ENCODE results near the gene CERS5.

CERS5 gene

DNA sequence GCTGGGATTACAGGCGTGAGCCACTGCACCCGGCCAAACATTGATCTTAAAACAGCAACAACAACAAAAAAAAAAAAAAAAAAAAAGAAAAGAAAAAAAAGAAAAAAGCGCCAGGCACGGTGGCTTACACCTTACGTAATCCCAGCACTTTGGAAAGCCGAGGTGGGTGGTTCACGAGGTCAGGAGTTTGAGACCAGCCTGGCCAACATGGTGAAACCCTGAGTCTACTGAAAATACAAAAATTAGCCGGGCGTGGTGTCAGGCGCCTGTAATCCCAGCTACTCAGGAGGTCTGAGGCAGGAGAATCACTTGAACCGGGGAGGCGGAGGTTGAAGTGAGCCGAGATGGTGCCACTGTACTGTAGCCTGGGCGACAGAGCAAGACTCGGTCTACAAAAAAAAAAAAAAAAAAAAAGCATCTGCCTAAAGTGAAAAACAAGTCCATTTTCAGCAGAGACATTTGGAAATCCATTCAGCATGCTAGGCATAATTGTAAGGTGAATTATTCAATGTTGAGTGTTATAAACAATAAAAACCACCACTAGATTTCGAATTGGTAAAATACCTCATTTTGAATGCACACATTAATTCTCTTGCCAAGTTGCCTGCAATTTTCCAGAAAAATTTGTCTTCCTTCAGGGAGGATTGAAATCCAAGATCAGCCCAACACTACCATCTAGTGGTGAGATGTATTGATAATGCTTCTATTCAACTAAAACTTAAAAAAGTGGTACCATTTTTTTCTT lies 8.0 kb upstream of the CERS5 start:
- peak; percentile 39 for DNase-seq (ENCODE audit: extremely low spot score)
- ChIA-PET POLR2A (no interaction called here), CTCF (interaction anchor here (0.6 to 10.6 kb wide), 53 partner anchors 8 to 210 kb away, joined by 3 to 91 read pairs (median 5); partner anchors contain the start of genes CERS5, COX14 and SMARCD1)
- peak; percentile 38 for TF ChIP-seq CTCF (IDR thresholded peaks at IDR 0.05; ENCODE audit: control extremely low read depth, extremely low read depth, low read depth, missing control alignments)

GRCh38 chr12:50166799-50167048 lies 445 bp downstream of the CERS5 start:
- CTCF ChIA-PET: interaction anchor here (0.8 to 3.9 kb wide), 15 partner anchors 9 to 199 kb away, joined by 3 to 37 read pairs (median 5); partner anchors contain the start of genes COX14 and SMARCD1
- no peak for TF ChIP-seq CTCF (IDR thresholded peaks at IDR 0.05; ENCODE audit: control extremely low read depth, extremely low read depth, low read depth, missing control alignments)
- POLR2A ChIA-PET: interaction anchor here (0.5 to 1.8 kb wide), 4 partner anchors 55 to 932 kb away, joined by 3 to 6 read pairs (median 4); partner anchors contain the start of genes COX14 and CSRNP2
- no peak for DNase-seq (ENCODE audit: extremely low spot score)

DNA sequence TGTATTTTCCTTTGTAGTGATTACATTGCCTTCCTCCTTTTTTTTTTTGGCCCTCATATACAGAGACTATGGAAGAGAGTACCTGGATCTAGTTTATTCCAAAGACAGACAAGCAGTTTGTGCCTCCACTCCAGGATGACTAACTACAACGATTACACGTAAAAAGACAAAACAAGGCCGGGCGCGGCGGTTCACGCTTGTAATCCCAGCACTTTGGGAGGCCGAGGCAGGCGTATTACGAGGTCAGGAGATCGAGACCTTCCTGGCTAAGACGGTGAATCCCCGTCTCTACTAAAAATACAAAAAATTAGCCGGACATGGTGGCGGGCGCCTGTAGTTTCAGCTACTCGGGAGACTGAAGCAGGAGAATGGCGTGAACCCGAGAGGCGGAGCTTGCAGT lies 2.2 kb downstream of the CERS5 start:
- ChIA-PET CTCF (interaction anchor here (1.6 to 3.9 kb wide), 4 partner anchors 11 to 126 kb away, joined by 3 to 37 read pairs (median 14); partner anchors contain the start of gene COX14), POLR2A (no interaction called here)
- no peak for DNase-seq (ENCODE audit: extremely low spot score)
- TF ChIP-seq CTCF (IDR thresholded peaks at IDR 0.05; ENCODE audit: control extremely low read depth, extremely low read depth, low read depth, missing control alignments): no peak

GRCh38 chr12:50162230-50162629 lies 4.9 kb downstream of the CERS5 start:
- no peak for TF ChIP-seq CTCF (IDR thresholded peaks at IDR 0.05; ENCODE audit: control extremely low read depth, extremely low read depth, low read depth, missing control alignments)
- ChIA-PET CTCF (interaction anchor here (0.7 to 3.6 kb wide), 5 partner anchors 30 to 92 kb away, joined by 3 to 22 read pairs (median 8); partner anchors contain the start of gene COX14), POLR2A (no interaction called here)
- no peak for DNase-seq (ENCODE audit: extremely low spot score)

DNA sequence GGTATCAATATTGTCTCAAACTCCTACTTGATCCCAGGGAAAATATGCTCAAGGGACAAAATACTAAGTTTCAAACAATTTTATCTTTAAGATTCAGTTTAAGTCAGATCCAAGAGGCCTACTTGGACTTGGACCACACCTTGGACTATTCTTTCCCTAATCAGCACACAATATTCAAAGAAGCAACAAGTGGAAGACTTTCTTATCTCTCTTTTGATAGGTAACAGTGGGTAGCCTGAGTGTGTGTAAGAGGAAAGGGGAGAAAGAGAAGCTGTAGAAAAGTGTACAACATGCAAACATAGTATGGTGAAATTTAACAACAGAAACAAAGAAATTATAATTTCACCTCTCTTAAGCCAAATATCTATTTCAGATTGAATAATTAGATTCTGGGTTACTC lies 6.5 kb downstream of the CERS5 start:
- POLR2A ChIA-PET: interaction anchor here (0.9 kb wide), 1 partner anchor 48 kb away, joined by 3 read pairs; the partner anchor contains the start of gene COX14
- CTCF ChIA-PET: interaction anchor here (1.0 to 3.0 kb wide), 4 partner anchors 15 to 121 kb away, joined by 3 to 11 read pairs (median 6); no protein-coding TSS in a partner anchor
- no peak for DNase-seq (ENCODE audit: extremely low spot score)
- no peak for TF ChIP-seq CTCF (IDR thresholded peaks at IDR 0.05; ENCODE audit: control extremely low read depth, extremely low read depth, low read depth, missing control alignments)

DNA sequence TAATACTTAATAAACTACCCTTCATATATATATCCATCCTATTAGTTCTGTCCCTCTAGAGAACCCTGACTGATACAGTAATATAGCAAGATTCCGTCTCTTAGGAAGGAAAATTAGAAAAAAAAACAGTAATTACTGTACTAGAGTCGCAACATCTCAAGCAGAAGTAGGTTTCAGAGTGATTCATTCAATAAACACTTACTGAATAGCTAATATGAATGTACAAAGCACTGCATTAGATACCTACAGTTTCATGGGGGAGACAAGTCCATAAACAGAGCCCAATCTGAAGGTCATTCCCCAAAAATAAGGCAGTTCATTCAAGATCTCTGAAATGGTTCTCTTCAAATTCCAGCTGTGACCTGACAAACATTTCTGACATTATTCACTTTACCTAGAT lies 9.9 kb downstream of the CERS5 start:
- POLR2A ChIA-PET: no interaction called here
- CTCF ChIA-PET: interaction anchor here (0.9 to 2.8 kb wide), 7 partner anchors 9 to 190 kb away, joined by 3 to 17 read pairs (median 5); partner anchors contain the start of genes CERS5, COX14 and SMARCD1

More for the DNA sequence above, 9.9 kb downstream of the CERS5 start:
- no peak for DNase-seq (ENCODE audit: extremely low spot score)
- no peak for TF ChIP-seq CTCF (IDR thresholded peaks at IDR 0.05; ENCODE audit: control extremely low read depth, extremely low read depth, low read depth, missing control alignments)
